Measurements from ENCODE around the gene RET.

Gene RET

DNA sequence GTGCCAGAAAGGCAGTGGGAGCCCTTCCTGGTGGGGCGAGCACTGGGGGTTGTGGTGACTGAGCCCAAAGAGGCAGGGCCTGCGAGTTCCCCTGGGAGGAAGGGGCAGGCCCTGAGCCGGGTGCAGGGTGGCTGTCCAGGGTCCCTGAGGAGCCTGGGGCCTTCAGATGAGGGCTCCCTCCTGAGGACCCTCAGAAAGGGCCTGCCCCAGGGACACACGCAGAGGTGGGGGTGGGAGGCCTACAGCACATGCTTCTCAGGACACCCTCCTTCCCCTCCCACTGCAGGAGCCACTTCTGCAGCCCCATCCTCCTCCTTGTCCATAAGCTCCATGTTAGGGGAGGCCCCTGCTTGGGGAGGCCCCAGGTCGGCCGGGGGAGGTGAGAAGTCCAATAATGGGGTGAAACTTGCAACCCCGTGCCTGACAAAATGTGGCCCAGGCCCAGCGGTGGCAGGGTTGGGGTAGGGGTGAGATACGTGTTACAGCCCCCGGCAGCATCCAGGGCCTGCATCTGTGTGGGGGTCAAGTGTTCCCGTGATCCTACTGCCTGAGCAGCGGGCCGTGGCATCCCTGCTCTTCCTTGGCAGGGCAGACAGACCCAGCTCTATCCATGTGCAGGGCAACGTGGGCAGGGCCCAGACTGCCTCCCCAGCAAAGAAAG is 31.8 kb upstream of the RET start:
- DNase-seq, result no peak

DNA sequence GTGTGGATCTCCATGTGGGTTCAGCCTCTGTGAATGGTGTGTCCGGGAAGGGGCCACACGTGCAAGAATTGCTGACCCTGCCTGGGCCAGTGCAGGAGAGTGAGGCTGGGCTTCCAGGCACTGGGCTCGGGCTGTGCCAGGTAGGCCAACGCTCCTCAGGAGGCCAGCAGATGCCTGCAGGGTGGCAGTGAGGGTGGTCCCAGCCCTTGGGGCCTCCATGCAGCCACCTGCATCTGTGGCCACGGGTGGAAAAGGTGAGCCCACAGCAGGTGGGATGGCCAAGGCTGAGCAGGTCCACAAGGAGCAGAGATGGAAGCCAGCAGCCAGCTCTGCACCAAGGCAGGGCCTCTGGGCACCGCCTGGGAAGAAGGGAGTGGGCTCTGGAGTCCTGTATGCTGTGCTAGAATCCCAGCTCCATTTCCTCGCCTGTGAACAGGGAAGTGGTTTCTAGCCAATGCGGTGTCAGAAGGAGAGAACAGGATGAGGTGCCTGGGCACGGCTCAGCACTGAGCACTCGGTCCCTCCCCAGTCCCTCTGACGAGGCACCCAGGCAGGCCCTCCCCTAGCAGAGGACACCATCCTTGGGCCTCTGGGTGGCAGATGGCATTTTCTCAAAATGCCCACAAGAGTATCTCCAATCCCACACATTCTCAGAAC is 31.1 kb upstream of the RET start:
- no peak for DNase-seq

DNA sequence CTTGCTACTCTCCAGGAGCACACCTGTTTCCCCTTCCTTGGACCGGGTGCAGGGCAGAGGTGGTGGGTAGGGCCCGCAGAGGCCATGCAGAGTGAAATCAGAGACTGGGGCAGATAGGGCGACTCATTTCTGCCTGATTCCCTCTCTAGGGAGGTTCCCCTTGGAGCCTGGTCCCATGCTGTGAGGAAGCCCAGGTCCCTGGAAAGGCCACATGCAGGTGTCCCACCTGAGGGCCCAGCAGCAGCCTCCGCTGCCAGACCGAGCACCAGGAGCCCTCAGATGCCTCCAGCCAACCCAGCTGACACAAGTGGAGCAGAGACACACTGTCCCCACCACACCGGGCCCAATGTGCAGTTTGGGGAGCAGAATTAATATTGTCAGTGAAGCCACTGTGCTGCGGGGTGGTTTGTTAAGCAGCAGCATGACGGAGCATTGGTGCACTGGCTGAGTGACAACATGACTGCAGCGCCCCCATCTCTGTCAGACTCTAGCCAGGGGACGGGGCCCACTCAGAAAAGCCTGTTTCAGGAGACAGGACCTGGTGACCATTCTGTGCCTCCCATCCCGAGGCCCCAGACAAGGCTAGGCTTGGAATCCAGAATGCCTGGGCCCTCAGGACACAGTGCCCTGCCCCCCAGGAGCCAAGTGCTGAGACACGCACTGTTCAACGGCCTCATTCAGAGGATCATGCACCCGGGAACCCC is 30.4 kb upstream of the RET start:
- no peak for DNase-seq

DNA sequence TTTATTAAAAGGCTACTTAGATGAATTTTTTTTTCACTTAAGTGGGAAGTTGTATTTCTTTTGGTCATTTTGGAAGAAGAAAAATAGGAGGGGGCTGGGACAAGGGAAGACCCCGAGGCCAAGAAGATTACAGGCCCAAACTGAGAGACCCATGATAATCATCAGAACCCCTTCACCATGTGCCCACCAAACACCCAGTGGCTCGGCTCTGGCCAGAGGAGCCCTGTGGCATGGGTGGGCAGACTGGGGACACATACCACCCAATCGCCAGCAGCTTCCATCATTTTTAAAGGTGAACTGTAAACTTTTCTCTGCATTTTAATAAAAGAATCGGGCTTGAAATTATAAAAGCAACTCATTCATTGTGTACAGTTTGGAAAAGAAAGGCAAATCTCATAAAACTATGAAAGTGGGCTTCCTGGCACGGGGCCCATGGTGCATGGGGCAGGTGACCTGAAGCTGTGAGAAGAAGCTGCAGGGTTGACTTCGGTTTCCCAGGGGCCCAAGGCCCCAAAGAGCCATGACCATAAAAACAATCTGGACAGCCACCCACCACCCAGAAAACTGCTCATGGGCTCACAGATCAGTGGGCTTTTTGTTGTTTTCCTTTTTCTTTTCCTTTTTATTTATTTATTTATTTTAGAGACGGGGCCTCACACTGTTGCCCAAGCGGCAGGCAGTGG is 29.4 kb upstream of the RET start:
- no peak for DNase-seq

DNA sequence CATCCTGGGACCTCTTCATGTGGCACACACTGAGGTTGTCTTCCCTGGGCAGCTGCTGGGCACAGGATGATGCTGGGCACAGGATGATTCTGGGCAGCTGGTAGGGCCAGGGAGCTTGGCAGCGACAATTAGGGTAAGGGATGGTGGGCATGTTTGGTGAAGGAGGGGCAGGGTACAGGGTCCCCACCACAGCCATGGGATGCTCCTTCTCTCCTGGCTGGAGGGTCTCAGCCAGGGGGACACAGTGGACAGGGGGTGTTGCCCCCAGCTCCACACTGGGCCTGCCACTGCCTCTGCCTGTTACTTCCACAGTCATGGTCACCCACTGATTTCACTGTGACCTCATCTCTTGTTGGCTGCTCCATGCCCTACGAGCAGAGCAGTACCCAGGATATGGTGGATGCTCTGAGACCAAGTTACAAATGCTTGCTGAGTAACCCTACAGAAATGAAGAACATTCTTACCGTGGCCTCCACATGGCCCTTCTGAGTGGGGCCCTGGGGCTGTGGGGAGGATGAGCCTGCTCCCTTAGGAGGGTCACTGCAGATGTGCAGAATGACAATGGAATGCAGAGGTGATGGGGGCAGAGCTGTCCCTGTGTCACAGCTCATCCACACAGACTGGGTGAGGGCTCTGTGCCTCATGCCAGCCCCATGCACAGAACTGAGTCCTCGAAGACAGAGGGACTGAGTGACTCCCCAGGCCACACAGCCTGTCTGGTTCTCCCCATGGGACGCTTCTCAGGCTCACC is 28.4 kb upstream of the RET start:
- DNase-seq, result no peak

DNA sequence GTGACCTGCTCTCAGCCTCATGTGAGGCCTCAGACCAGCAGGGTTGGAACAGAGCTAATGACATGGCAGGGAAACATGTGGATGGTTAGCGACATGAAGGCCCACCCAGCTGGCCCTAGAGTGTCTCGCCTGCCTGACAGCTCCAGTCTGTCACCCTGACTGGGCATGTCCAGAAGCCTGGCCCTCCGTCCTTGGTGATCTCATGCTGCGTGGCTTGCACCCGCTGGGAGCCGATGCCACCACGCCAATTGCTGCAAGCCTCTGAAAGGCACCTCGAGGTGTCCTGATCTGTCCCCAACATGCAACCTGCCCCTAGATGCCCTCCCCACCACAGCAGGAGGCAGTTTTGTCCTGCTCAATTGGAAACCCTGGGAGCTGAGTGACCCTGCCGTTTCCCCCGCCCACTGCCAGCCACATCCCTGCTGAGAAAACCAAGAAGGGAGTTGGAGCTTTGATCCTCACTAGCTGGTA is 27.8 kb upstream of the RET start:
- peak; percentile 31 for DNase-seq

DNA sequence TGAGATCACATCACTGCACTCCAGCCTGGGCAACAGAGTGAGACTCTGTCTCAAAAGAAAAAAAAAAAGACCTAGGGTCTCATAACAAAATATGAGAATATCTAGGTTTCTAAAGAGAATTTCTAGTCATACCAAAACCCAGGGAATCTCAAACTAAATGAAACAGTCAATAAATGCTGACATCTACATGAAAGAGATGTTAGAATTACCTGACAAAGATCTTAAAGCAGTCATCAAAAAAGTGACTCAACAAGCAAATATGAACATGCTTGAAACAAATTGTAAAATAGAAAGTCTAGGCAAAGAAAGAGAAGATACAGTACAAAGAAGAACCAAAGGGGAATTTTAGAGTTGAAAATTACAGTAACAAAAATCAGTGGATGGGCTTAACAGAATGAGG is 26.9 kb upstream of the RET start:
- DNase-seq, result no peak

DNA sequence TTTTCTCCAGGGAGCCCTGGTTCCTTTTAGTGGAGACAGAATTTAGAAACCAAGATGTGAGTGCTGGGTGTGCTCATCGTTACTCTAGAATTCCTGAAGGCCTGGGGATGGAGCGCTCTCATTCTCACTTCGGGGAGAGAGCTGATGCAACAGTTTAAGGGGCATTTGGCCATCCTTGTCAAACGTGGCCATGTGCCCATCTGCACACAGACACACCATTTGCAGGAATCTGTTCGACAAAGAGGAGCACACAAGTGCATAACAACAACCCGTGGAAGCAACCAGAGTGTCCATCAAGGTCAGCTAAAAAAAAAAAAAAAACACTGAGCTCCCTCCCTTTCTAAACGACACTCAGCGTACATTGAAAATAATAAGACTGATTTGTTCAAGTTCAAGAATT is 23.0 kb upstream of the RET start:
- DNase-seq, result no peak

DNA sequence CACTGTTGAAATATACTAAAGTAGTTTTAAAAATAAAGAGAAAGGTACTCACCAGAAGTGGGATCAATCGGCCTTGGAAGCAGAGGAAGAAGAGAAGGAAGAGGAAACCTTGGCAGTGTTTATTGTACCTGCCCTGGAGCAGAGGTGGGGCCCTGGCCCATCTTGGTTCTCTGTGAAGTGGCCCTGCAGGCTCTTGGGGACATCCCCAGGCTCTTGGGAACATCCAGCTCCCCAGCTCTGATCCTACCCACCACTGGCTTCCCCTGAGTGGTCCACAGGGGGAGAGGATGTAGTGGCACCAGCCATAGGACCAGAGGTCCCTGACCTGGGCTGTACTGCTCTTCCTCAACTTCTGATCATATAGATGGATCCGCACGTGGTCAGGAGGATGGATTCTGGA is 22.3 kb upstream of the RET start:
- no peak for DNase-seq

DNA sequence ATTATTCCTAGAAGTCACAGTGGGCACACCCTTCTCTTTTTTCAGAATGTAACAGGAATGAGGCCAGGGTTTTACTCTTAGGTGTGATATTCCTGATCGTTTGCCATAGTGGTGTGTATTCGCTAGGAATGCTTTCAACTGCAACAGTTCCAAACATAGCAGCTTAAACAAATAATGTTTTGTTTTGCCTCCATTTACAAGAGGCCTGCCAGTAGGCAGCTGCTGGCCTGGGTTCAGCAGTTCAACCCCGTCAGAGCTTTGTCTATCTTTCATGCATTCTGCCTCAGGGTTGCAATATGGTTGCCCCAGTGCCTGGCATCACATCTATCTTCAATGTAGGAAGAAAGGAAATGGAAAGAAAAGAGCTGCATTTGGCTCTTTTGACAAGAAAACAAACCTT is 21.7 kb upstream of the RET start:
- DNase-seq, result no peak

DNA sequence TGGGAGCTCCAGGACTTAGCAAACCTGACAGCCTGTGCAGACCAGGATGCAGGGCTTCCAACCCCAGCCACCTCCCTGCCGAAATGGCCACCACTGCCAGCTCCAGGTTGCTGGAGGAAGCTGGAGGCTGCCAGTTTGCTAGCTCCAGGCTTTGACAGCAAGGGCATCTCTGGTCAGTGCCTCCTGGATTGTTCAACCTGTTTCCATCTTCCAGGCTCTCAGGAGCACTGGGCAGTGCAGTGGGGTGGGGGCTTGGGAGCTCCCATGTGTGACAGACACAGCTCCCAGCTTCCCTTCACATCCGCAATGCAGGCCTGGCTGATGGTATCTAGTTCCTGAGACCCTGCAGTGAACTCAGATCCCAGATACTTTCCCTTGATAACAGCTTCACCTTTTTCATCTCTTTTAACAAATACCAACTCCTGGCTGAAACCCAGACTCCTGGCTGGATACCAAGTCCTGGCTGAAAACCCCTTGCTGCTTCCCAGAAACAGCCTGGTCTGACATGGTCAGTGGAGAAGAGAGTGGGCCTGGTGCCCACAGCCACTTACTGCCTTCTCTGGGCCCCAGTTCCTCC is 20.8 kb upstream of the RET start:
- no peak for DNase-seq

DNA sequence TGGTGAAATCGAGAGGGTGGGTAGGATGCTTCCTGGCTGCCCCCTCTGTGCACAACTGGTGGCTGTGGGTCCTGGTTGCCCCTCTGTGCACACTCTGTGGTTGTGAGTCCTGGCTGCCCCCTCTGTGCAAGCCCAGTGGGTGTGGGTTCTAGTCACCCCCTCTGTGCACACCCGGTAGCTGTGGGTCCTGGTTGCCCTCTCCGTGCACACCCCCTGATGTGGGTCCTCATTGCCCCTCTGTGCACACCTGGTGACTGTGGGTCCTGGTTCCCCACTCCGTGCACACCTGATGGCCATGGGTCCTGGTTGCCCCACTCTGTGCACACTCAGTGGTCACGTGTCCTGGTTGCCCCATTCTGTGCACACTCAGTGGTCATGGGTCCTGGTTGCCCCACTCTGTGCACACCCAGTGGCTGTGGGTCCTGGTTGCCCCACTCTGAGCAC is 20.3 kb upstream of the RET start:
- DNase-seq, result no peak

DNA sequence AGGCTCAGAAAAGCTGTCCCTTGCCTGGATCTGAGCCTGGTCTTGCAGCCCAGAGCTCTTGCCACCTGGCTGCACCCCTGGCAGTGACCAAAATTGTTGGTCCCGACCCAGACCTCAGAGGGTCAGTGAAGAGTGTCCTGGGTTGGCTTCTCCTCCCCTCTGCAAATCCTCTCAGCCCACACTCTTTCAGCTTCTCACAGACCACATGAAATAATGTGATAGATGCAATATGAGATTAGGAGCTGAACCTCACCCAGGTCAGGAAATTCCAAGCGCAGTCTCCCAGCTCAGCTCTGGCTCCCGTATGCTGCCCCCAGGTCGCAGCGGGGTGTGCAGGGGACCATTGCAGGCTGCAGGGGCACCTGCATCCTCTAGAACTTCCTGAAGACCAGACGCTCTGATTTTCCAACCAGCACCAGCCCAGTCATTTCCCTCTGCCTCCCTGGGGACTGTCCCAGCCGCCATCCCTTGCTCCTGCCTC is 19.6 kb upstream of the RET start:
- DNase-seq, result no peak

DNA sequence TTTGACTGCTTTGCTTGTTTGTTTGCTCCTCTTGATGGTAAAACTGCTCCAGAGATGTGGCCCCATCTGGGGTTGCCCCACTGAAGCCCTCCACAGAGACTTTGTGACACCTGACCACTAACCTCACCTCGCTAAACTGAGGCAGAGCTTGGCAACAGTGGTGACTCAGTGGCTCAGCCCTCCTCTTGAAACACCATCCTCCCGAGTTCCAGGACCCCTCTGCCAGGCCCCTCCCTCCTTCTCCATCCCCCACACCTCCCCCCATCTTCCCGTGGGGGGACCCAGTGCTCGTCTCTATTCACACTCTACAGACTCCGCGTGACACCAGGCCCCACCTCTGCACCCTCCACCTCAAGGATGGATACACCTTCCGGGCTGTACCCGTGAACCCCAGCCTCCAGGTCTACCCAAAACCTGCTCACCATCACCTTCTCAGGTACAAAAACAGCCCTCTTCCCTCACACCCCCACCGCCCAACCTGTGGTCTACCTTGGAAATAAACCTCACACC is 19.0 kb upstream of the RET start:
- DNase-seq, result no peak

DNA sequence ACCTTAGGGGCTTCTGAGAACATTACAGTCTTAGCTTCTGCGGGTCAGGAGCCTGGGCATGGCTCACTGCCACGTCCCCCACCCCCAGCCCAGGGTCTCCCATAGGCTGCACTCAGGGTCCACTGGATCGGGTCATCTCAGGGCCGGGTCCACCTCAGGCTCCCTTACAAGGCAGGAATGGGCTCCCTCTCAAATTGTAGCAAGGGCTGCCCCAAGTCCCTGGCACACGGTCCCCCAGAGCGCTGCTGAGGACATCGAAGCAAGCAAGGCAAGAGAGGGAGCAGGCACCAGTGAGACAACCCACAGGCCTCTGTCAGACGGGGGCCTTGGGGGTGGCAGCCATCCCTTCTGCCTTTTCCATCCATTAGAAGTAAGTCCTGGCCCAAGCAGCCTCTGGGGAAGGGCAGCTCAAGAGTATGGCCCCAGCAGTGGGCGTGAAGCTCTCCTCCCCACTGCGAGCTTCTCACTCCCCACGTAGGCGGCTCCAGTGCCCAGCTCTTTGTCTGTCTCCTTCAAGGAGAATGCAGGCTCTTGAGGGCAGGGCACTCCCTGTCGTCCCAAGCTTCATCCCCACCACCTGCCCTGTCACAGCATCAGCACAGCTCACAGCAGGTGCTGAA is 18.0 kb upstream of the RET start:
- DNase-seq, result no peak

DNA sequence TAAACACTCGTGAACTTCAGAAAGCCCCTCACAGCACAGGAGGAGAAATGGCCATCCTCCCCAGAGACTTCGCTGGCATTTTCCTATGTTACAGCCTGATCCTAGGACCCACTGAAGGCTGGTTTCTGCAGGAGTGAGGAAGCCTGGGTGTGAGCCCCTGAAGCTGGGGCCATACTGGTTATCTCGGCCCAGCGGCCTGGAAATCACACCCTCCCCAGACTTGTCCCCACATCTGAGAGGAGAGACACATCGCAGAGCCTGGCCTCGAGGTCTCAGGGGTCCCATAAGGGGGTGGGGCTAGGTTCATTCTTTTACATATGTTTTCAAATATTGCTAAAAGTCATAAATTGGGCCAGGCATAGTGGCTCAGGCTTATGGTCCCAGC is 17.5 kb upstream of the RET start:
- no peak for DNase-seq

DNA sequence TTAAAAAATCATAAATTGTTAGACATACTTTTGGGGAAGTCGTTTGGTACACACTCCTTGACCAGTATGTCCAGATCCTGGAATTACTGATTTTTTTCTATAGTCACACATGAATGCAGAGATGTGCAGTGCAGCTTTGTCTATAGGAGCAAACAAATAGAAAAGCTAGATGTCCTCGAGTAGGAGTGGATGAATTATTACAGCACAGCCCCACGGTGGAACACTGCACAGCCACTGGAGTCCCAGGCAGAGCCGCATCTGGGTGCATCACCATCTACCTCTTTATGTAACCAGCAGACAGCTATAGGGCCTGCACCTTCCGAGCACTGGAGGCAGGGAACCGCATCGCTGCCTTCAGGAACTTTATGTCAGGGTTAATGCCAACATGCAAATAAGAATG is 17.0 kb upstream of the RET start:
- no peak for DNase-seq

DNA sequence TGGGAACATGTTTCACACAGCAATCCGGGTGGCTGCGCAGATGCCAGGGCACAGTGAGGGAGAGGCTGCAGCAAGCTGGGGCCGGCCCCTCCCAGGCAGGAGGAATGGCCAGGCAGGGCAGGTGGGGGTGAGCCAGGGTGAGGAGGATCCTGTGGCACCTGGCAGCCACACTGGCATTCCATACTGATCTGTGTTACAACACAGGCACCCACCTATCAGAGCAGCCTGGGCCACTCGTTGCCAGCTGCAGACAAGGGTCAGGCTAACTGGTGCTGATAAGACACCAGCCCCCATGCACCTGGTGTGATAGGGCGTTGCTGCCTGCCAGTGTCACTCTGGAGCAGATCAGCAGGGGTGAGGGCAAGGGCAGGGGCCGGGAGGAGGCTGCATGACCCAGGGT is 16.6 kb upstream of the RET start:
- peak; percentile 67 for DNase-seq

DNA sequence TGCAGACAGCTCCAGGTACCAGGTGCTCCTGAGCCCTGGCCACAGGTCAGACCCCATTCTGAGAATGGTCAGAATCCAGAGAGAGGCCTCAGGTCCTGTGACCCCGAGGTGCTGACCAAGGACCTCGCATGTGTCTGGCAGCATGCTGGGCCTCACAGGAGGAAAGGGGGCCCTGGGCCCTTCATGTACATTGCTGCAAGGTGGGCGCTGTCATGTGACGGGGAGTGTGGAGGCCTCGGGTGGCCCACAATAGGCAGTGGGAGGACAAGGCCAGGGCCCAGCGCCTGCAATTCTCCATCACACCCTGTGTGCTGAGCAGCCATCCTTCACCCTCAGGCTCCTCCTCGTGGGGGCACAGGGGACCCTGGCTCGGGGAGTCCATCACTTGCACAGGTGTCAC is 15.5 kb upstream of the RET start:
- DNase-seq, result no peak

DNA sequence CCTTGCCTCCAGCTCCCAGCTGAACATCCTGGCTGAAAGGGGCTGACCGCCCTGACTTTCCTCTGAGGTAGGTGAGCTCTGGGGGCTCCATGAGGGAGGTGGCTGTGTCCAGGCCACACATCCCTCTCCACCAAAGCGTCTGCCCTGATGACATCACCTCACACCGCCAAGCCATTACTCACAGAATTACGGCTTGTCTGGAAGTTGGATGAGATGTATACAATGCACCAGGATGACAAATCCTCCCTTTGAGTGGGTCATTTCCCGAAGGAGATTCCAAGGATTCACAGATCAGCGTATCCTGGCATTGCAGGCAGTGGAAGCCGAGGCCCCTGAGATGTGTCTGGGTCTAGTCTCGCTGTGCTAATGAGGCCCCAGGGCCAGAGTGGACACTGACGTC is 15.1 kb upstream of the RET start:
- no peak for DNase-seq

DNA sequence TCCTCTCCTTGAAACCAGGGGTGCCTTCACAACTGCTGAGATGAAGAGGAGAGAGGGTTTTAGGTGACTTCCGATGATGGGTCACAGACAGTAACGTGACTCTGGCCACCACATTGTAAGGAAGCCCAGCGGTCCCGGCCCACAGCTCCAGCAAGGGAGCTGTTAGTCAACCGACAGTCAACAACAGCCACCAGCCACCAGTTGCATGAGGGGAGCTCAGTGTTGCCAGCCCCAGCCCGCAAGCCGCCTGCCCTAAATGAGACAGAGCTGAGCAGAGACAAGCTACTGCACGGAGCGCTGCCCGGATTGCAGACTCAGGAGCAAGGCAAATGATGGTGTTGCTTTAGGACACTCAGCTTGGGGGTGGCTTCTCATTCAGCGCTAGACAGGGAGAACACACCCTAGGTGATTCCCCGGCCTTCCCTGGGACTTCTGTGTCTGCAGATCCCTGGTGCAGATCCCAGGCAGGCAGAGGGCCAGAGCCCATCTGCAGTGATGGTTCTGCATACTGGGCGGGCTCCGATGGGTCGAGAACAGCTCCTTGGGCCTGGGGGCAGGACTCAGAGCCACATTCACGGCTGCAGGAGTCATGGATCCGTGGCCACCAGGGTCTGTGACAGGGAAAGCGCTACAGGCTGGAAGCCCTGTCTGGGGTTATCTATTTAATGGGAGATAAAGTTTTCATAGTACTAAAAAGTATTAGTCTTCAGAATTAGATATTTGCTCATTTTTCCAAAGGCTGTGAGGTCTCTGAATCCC is 14.3 kb upstream of the RET start:
- no peak for DNase-seq

Measured in NCI-H146 (cell line).